CD14-positive monocyte (primary cell): Measurements from ENCODE around the gene PTPRN2. TPM values are rescaled to one million over a fixed set of nuclear protein-coding genes. Genes with fewer than 3 reads are reported as not detected.

Experiments used
- DNase-seq, 3 donors: peaks; one replicate each; pipeline ENCODE4 v3.0.0-alpha.2; 2011 to 2022
- H2AFZ ChIP-seq: 2 replicates; pipeline ENCODE4 v1.6.0; 2012; ENCODE audit warnings: mild to moderate bottlenecking, low read depth, low read length, inconsistent platforms; ENCODE audit not compliant: insufficient read depth, poor library complexity, severe bottlenecking
- H3K27ac ChIP-seq, 2 donors: 1 replicate in 1 of 2; 2 replicates in 1 of 2; pipeline ENCODE4 v1.5.1; 2012 to 2013; ENCODE audit warnings: low read length in 2 of 2, control low read depth in 1 of 2, inconsistent platforms in 1 of 2, low read depth in 1 of 2, mild to moderate bottlenecking in 1 of 2
- H3K27me3 ChIP-seq, 2 donors: one replicate each; pipeline versions ENCODE4 v1.6.0 to v1.6.1; 2011 to 2013; ENCODE audit warnings: low read length in 2 of 2; ENCODE audit not compliant: control insufficient read depth in 2 of 2, insufficient read depth in 2 of 2
- H3K36me3 ChIP-seq, 2 donors: replicated peaks in 1 of 2; 1 replicate in 1 of 2; 2 replicates in 1 of 2; pipeline versions ENCODE4 v1.5.1 to v1.6.1; 2012 to 2013; ENCODE audit warnings: low read length in 2 of 2, control low read depth in 1 of 2, inconsistent platforms in 1 of 2, mild to moderate bottlenecking in 1 of 2; ENCODE audit not compliant: insufficient read depth in 2 of 2, control insufficient read depth in 1 of 2
- H3K4me1 ChIP-seq, 2 donors: 1 replicate in 1 of 2; 2 replicates in 1 of 2; pipeline versions ENCODE4 v1.5.1 to v1.6.1; 2012 to 2013; ENCODE audit warnings: low read length in 2 of 2, control low read depth in 1 of 2, inconsistent platforms in 1 of 2, mild to moderate bottlenecking in 1 of 2, moderate library complexity in 1 of 2; ENCODE audit not compliant: insufficient read depth in 2 of 2, control insufficient read depth in 1 of 2
- H3K4me2 ChIP-seq: replicated peaks from 2 replicates; pipeline ENCODE3; 2012; ENCODE audit warnings: low read length, moderate library complexity, mild to moderate bottlenecking; ENCODE audit not compliant: poor library complexity, severe bottlenecking; ENCODE audit errors: extremely low read depth
- H3K4me3 ChIP-seq, 3 experiments: fragments of 200-600 bp in 1 of 3; sonication (generic) in 1 of 3; replicated peaks in 1 of 3; 1 replicate in 2 of 3; 2 replicates in 1 of 3; pipeline ENCODE4 v1.5.1; 2011 to 2013; ENCODE audit warnings: low read length in 3 of 3, mild to moderate bottlenecking in 3 of 3, control low read depth in 2 of 3, low read depth in 2 of 3, inconsistent platforms in 1 of 3, moderate library complexity in 1 of 3
- H3K79me2 ChIP-seq: 2 replicates; pipeline ENCODE4 v1.6.0; 2012; ENCODE audit warnings: mild to moderate bottlenecking, control low read depth, inconsistent platforms, low read length, moderate library complexity; ENCODE audit not compliant: insufficient read depth
- H3K9ac ChIP-seq: 2 replicates; pipeline ENCODE4 v1.6.0; 2017; ENCODE audit warnings: low read length, mild to moderate bottlenecking; ENCODE audit not compliant: insufficient read depth, poor library complexity, severe bottlenecking
- H3K9me3 ChIP-seq, 2 donors: replicated peaks in 1 of 2; 1 replicate in 1 of 2; 2 replicates in 1 of 2; pipeline versions ENCODE4 v1.5.1 to v1.6.1; 2012 to 2013; ENCODE audit warnings: low read length in 2 of 2, control low read depth in 1 of 2; ENCODE audit not compliant: control insufficient read depth in 1 of 2, insufficient read depth in 1 of 2
- H4K20me1 ChIP-seq: 2 replicates; pipeline ENCODE4 v1.6.0; 2012; ENCODE audit warnings: mild to moderate bottlenecking, low read length, control low read depth, moderate library complexity; ENCODE audit not compliant: insufficient read depth
- H3K27ac Mint-ChIP-seq, 7 donors: one replicate each; pipeline ENCODE4 v1.8.0; 2020; ENCODE audit warnings: mild to moderate bottlenecking in 7 of 7, mixed read lengths in 7 of 7, moderate library complexity in 6 of 7, inconsistent platforms in 2 of 7
- H3K27me3 Mint-ChIP-seq, 3 donors: one replicate each; pipeline ENCODE4 v1.8.0; 2021 to 2022; ENCODE audit warnings: low read depth in 3 of 3, mild to moderate bottlenecking in 3 of 3, mixed read lengths in 3 of 3, moderate library complexity in 3 of 3, inconsistent platforms in 1 of 3
- H3K36me3 Mint-ChIP-seq, 2 donors: one replicate each; pipeline ENCODE4 v1.8.0; 2020; ENCODE audit warnings: mixed read lengths in 2 of 2, inconsistent platforms in 1 of 2, mild to moderate bottlenecking in 1 of 2
- H3K4me1 Mint-ChIP-seq: one replicate; pipeline ENCODE4 v1.8.0; 2020; ENCODE audit warnings: mild to moderate bottlenecking, mixed read lengths
- H3K4me3 Mint-ChIP-seq, 2 donors: one replicate each; pipeline ENCODE4 v1.8.0; 2020; ENCODE audit warnings: mild to moderate bottlenecking in 2 of 2, mixed read lengths in 2 of 2, moderate library complexity in 1 of 2
- H3K9me3 Mint-ChIP-seq, 7 donors: one replicate each; pipeline ENCODE4 v1.8.0; 2020 to 2022; ENCODE audit warnings: mixed read lengths in 7 of 7, mild to moderate bottlenecking in 6 of 7, moderate library complexity in 6 of 7, inconsistent platforms in 2 of 7
- WGBS: methylation state at CpG from one replicate; pipeline ENCODE4 v1.1.5; 2013; ENCODE audit warnings: missing lambda C conversion rate; ENCODE audit not compliant: insufficient coverage; 5-methylcytosine and 5-hydroxymethylcytosine counted together
- intact Hi-C, 2 donors: fragments of 100-400 bp; cut with micrococcal nuclease; formaldehyde crosslinking; loops; one replicate each; pipeline versions ENCODE4 v1.15.0 to v1.15.1; 2023
- polyA plus RNA-seq, 3 donors: library from polyadenylated mRNA; depleted of rRNA in 1 of 3; unstranded in 2 of 3; stranded (reverse) in 1 of 3; fragments of 300-500 nt in 2 of 3; fragments of >200 nt in 1 of 3; fragmentation: Illumina TruSeq in 2 of 3; gene quantifications; 1 replicate in 2 of 3; 2 replicates in 1 of 3; pipeline ENCODE4 v1.2.3, GENCODE V29; 2012 to 2021
- TF ChIP-seq, protein P1 (sequence below): fragments of 200-600 bp; IDR thresholded peaks from one replicate; pipeline ENCODE4 v1.8.0; 2022; ENCODE audit warnings: antibody characterized with exemption, mild to moderate bottlenecking

Gene PTPRN2
- polyA plus RNA-seq, 3 donors = 0.25 to 1.4 (median 0.97) TPM

DNA sequence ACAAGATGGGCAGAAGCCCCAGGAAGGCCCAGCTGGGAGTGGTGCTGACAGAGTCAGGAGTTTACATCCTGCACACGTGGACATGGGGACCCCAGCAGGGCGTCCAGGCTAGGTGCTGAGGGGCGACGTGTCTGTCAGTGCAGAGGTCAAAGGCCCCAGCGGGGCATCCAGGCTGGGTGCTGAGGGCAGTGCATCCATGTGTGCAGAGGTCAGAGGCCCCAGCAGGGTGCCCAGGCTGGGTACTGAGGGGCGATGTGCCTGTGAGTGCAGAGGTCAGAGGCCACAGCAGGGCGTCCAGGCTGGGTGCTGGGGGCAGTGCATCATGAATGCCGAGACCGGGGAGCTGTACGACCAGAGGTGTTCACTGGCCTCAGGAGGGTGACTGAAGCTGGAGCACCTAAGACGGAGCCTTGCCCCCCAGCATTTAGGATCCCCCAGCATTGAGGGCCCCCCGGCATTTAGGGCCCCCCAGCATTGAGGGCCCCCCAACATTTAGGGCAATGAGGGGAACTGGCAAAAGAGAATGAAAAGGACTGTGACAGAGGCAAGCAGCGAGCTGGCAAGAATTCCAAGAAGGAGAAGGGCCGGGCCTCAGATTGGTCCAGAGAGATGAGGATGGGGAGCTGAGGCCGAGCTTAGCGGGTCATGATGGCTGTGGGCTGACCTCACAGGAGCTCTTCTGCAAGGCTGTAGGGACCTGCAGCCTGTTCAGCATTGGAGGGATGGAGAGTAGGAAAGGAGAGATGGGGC, 474.9 kb downstream of the PTPRN2 start:
- no peak overlapping the region for H3K27ac Mint-ChIP-seq

DNA sequence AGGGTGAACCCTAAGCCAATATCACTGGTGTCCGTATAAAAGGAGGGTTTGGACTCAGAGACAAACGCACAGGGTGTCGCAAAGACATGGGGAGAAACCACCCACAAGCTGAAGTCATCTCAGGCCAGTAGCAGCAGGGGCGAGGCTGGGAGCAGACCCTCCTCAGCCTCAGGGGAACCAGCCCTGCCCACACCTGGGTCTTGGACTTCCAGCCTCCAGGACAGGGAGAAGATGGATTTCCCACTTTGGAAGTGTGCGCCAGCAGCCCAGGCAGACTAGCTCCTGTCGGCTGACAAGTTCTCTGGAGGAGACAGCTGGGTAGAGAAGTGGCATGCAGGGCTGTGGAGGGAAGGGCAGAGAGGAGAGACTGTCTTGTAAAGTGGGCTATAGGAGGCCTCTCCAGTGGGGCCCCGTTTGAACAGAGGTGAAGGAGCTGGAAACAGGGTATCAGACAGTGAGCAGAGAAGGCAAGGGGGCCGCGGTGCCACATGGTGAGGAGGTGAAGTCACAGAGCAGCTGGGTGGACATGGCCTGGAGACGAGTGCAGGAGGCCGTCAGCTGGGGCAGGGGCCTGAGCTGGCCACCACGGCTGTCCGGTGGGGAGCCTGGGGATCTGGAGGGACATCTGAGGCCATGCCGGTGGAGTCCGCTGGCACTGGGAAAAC, 475.6 kb downstream of the PTPRN2 start:
- Histone ChIP-seq H3K36me3 (no peaks in the 10 kb centered on the region), H4K20me1 (no peaks in the 10 kb centered on the region), H3K27ac (no peak overlapping the region), H2AFZ (no peak overlapping the region), H3K4me2 (no peak overlapping the region), H3K27me3 (no peaks in the 10 kb centered on the region), H3K4me1 (no peaks in the 10 kb centered on the region), H3K4me3 (no peak overlapping the region), H3K79me2 (no peaks in the 10 kb centered on the region), H3K9me3 (peaks cover 94 to 96% of the 10 kb centered on the region in 2 donors), H3K9ac (no peak overlapping the region)
- peaks cover 50 to 83% (median 71%) of the 10 kb centered on the region in 7 donors for H3K9me3 Mint-ChIP-seq
- 94% methylated on average over 15 of the region's 15 CpGs for WGBS
- no peaks in the 10 kb centered on the region for H3K36me3 Mint-ChIP-seq
- H3K4me3 Mint-ChIP-seq = no peak overlapping the region
- DNase-seq = no peak
- TF ChIP-seq, protein P1, sequence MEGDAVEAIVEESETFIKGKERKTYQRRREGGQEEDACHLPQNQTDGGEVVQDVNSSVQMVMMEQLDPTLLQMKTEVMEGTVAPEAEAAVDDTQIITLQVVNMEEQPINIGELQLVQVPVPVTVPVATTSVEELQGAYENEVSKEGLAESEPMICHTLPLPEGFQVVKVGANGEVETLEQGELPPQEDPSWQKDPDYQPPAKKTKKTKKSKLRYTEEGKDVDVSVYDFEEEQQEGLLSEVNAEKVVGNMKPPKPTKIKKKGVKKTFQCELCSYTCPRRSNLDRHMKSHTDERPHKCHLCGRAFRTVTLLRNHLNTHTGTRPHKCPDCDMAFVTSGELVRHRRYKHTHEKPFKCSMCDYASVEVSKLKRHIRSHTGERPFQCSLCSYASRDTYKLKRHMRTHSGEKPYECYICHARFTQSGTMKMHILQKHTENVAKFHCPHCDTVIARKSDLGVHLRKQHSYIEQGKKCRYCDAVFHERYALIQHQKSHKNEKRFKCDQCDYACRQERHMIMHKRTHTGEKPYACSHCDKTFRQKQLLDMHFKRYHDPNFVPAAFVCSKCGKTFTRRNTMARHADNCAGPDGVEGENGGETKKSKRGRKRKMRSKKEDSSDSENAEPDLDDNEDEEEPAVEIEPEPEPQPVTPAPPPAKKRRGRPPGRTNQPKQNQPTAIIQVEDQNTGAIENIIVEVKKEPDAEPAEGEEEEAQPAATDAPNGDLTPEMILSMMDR = no peak
- H3K4me1 Mint-ChIP-seq = no peaks in the 10 kb centered on the region
- intact Hi-C loops = no loop called here
- peaks cover 1 to 2% (median 2%) of the 10 kb centered on the region in 3 donors for H3K27me3 Mint-ChIP-seq
- H3K27ac Mint-ChIP-seq = no peak overlapping the region

More for the DNA sequence above, 474.9 kb downstream of the PTPRN2 start:
- Histone ChIP-seq H3K27me3 (no peaks in the 10 kb centered on the region), H3K4me1 (no peaks in the 10 kb centered on the region), H3K4me2 (no peak overlapping the region), H2AFZ (no peak overlapping the region), H3K4me3 (no peak overlapping the region), H3K9me3 (peaks cover 87 to 97% of the 10 kb centered on the region in 2 donors), H3K9ac (no peak overlapping the region), H3K79me2 (no peaks in the 10 kb centered on the region), H3K36me3 (no peaks in the 10 kb centered on the region), H4K20me1 (no peaks in the 10 kb centered on the region), H3K27ac (no peak overlapping the region)
- intact Hi-C loops = no loop called here
- Mint-ChIP-seq H3K36me3 (no peaks in the 10 kb centered on the region), H3K9me3 (peaks cover 55 to 85% (median 77%) of the 10 kb centered on the region in 7 donors), H3K27me3 (peaks cover under 1 to 2% (median 1%) of the 10 kb centered on the region in 3 donors), H3K4me3 (no peak overlapping the region), H3K4me1 (no peaks in the 10 kb centered on the region)
- no peak for DNase-seq
- 92% methylated on average over 13 of the region's 16 CpGs for WGBS
- TF ChIP-seq, protein P1 = no peak
